HUES48 (cell line): ENCODE data around the gene GORASP1.

Source experiments
- H3K27ac ChIP-seq: one replicate; pipeline ENCODE4 v1.7.0; 2013; ENCODE audit warnings: low read depth, low read length, inconsistent platforms
- H3K27me3 ChIP-seq: 2 replicates; pipeline ENCODE4 v1.6.1; 2013; ENCODE audit warnings: mild to moderate bottlenecking, low read length; ENCODE audit not compliant: control insufficient read depth, insufficient read depth
- H3K36me3 ChIP-seq: 2 replicates; pipeline ENCODE4 v1.6.1; 2013; ENCODE audit warnings: low read length; ENCODE audit not compliant: control insufficient read depth, insufficient read depth
- H3K4me1 ChIP-seq: 2 replicates; pipeline ENCODE4 v1.6.1; 2013; ENCODE audit warnings: mild to moderate bottlenecking, low read length; ENCODE audit not compliant: control insufficient read depth, insufficient read depth
- H3K4me3 ChIP-seq: 2 replicates; pipeline ENCODE4 v1.5.1; 2013; ENCODE audit warnings: mild to moderate bottlenecking, low read depth, low read length
- H3K9ac ChIP-seq: 2 replicates; pipeline ENCODE4 v1.6.1; 2013; ENCODE audit warnings: mild to moderate bottlenecking, low read depth, low read length, moderate library complexity
- H3K9me3 ChIP-seq: 2 replicates; pipeline ENCODE4 v1.6.1; 2013; ENCODE audit warnings: low read length; ENCODE audit not compliant: control insufficient read depth, insufficient read depth

The GORASP1 gene

DNA sequence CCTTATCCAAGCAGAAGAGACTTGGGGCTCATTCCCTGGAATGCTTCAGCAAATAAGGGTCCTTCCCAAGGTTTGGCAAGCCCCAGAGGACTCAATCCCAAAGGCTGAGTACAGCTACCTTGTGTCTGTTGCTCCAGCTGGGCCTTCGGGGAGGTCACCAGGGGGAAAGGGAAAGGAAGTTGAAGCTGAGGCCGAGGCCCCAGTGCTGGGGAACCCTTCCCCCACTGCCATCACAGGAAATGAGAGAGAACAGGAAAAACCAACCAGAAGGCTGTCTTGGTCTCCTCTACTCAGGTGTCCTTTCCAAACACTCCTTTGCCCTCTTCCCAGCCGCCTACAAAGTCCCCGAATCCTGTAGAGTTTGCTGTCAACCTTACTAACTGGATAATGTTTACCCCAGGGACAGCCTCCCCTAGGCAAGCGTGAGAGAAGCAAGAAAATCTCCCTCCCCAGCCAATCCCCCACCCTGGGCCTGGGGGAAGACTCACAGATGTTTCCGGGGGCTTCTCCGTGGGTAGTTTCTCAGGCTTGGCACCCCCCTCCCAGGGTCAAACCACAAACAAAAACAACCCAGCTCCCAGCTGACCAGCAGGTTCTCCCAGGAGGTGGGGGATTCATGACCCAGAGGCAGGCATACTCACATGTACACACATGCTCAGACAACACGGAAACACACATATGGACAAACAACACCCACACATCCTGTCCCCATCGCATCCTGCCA, 40.4 kb upstream of the GORASP1 start:
- peaks cover 59% of the 10 kb centered on the region for H3K4me1 ChIP-seq
- peak overlapping the region; percentile 70 for H3K27ac ChIP-seq
- H3K36me3 ChIP-seq, result peaks cover 34% of the 10 kb centered on the region
- no peak overlapping the region for H3K4me3 ChIP-seq
- 0 out of 2 replicates have a peak, but pooled peaks cover 5% of the 10 kb centered on the region for H3K27me3 ChIP-seq
- H3K9me3 ChIP-seq, result no peaks in the 10 kb centered on the region
- H3K9ac ChIP-seq, result no peak overlapping the region

DNA sequence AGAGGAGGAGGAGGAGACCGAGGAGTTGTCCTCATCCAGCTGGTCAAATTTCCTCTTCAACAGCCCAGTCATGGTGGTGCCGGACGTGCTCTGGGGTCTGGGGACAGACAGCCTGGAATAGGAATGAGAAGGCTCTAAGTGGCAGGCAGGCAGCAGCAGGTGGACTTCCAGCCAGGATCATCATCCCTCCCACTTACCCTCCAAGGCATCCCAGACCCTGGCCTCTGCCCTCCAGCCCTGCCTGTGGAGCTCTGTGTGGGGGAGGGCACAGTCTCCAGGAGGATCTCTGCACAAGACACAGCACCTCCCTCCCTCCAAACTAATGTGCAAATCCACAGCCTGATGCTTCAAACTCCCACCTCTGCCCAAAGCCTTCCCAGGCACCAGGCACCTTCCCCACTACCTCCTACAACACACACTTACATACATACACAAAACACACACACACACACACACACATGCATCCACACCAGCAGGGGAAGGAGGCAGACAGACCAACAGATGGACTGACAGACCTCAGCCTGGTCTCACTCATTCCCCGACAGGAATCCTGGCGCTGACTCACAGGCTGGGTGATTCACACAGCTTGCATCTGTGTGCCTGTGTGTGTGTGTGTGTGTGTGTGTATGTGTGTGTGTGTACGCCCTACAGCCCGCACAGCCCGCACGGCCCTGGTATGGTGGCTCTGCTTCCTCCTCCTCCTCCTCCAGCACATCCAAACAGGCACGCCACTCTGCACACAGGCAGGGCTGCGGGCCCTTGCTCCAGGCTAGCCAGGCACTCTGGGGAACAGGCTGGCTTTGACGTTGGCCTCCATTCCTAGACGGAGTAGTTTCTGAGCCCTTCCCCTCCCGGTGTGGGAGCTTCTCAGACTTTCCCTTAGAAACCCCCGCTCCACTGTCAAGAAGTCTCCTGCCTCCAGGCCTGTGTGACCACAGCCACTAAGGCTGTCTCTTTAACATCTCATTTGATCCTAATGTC, 39.5 kb upstream of the GORASP1 start:
- H3K9me3 ChIP-seq, result no peaks in the 10 kb centered on the region
- no peak overlapping the region for H3K4me3 ChIP-seq
- no peak overlapping the region for H3K9ac ChIP-seq
- H3K36me3 ChIP-seq, result peaks cover 44% of the 10 kb centered on the region
- H3K27me3 ChIP-seq, result no peaks in the 10 kb centered on the region
- H3K4me1 ChIP-seq, result peaks cover 53% of the 10 kb centered on the region
- H3K27ac ChIP-seq, result peak overlapping the region; percentile 70

DNA sequence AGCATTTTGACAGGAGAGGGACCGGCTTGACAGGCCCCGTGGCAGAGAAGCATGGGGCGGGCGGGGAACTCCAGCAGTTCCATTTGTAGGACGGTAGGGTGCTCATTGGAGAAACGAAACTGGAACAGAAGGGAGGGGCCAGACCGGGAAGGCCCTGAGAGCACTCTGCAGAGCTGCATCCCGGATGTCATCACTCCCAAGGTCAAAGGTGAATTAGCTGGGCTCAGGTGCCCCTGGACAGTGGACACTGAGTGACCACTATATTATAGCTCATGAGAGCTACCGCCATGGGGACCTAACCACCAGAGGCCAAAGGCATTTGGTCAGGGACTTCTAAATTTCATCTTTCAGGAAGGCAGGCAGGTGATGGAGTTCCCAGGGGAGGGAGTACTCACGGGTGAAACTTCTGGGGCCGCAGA, 38.7 kb upstream of the GORASP1 start:
- H3K4me1 ChIP-seq, result peaks cover 45% of the 10 kb centered on the region
- H3K36me3 ChIP-seq, result peaks cover 51% of the 10 kb centered on the region
- H3K27ac ChIP-seq, result peak overlapping the region; percentile 7
- no peak overlapping the region for H3K4me3 ChIP-seq
- no peaks in the 10 kb centered on the region for H3K9me3 ChIP-seq
- H3K27me3 ChIP-seq, result no peaks in the 10 kb centered on the region
- H3K9ac ChIP-seq, result no peak overlapping the region

DNA sequence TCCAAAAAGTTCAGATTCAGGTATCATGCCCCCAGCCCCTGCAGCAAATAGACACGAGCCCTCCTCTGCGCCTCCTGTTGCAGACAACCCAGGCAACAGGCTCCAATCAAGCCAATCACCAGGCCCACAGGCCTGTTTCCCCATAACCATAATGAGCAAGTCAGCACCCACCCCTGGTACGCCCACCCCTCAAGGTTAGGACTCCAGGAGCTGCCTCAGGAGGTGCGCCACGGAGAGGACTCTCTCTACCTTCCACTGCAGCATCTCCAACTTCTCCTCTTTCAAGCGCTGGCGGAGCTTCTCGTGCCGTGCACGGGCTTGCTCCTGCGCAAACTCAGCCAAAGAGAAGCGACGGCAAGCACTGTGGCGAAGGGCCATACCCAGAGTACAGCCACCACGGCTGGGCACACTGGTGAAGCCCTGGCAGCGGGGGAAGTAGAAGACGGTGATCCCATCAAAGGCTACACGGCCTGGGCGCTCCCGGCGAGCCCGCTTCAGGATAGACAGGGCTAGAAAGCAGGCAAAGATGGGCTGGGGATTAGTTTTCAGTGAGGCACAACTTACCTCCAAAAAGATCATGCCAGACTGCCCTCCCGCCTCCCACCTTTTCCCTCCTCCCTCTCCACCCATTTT, 37.4 kb upstream of the GORASP1 start:
- H3K4me3 ChIP-seq, result no peak overlapping the region
- H3K36me3 ChIP-seq, result peaks cover 56% of the 10 kb centered on the region
- H3K9ac ChIP-seq, result no peak overlapping the region
- H3K27me3 ChIP-seq, result no peaks in the 10 kb centered on the region
- no peak overlapping the region for H3K27ac ChIP-seq
- peaks cover 33% of the 10 kb centered on the region for H3K4me1 ChIP-seq
- no peaks in the 10 kb centered on the region for H3K9me3 ChIP-seq

DNA sequence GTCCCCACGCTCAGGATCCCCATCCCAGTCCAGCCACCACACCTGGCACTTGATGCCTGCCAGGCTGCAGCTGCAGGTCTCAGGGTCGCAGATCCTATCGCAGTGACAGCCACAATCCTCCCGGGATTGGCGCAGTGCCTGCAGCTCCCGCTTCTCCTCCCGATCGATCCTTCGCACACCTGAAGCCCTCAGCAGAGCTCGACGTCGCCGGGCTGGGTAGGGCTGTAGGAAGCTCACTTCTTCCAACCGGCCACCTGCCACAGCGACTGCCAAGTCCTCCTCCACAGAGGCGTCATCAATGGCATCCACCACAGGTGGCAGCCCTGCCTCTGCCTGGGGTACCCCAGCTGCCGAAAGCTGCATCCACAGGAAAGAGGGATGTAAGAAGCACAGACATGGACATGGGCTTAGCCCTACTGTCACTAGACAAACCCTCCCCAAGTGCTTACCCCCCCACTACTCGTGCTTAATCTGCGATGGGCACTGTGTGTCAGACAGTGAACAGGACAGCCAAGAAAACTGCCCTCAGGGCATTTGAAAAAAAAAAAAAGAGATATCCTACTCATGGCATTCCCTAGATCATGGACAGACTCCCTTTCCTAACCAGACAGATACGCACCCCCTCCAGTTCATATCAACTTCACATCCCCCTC, 36.8 kb upstream of the GORASP1 start:
- Histone ChIP-seq H3K27me3 (no peaks in the 10 kb centered on the region), H3K4me1 (peaks cover 26% of the 10 kb centered on the region), H3K9me3 (no peaks in the 10 kb centered on the region), H3K27ac (no peak overlapping the region), H3K4me3 (no peak overlapping the region), H3K36me3 (peaks cover 56% of the 10 kb centered on the region), H3K9ac (no peak overlapping the region)

DNA sequence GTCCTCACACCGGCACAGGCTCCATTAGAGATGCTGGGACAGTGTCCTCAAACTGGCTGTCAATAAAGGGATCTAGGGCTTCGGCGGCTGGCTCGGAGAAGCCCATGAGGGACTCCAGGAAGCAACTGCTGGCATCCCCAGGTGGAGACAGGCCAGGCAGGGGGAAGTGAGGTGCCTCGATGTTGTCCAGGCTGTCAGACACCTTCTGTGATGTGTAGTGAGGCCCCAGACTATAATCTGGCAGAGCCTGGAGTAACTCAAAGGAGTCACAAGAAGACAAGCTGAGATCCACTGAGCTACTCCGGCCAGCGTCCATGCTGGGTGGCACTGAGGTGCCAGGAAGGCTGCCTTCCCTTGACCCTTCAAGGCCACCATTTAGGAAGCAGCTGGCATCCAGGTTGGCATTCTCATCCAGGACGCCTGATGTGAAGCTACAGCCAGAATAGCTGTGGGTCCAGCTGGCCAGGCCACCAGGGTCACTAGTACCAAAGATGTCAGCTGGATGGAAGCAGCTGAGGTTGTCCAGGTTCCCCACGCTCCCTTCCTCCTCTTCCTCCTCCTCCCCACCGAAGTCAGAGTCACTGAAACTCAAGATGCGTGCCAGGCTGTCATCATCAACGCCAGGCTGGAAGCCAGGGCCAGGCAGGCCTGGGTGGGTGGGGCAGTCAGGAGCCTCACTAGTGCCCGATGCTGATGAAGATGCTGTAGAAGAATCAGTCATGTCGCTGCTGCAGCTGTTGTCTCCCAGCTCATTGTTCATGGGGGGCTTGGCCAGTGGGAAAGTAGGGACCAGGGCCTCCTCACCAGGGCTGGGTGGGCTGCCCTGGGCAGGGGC, 35.8 kb upstream of the GORASP1 start:
- no peaks in the 10 kb centered on the region for H3K9me3 ChIP-seq
- no peak overlapping the region for H3K4me3 ChIP-seq
- H3K36me3 ChIP-seq, result peaks cover 56% of the 10 kb centered on the region
- H3K27ac ChIP-seq, result no peak overlapping the region
- no peaks in the 10 kb centered on the region for H3K27me3 ChIP-seq
- no peak overlapping the region for H3K9ac ChIP-seq
- peaks cover 17% of the 10 kb centered on the region for H3K4me1 ChIP-seq

DNA sequence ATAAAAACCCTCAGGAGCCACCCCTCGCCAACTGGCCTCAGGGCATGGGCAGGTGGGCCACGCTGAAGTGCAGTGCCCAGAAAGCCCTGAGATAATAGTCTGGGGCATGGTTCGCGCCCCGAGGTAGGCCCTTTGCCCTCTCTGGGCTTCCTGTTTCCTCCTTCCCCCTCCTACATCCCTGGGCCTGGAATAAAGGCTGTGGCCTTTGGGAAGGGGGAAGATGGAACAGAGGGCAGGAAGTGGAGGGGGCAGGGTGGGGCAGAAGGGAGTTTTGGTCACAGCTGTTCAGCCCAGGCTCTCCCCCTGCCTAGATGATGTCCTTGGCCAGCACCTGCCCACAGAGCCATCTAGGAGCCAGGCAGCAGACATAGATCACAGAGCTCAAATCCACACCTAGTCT, 34.6 kb upstream of the GORASP1 start:
- H3K4me3 ChIP-seq, result no peak overlapping the region
- H3K27ac ChIP-seq, result no peak overlapping the region
- H3K9me3 ChIP-seq, result no peaks in the 10 kb centered on the region
- H3K9ac ChIP-seq, result no peak overlapping the region
- peaks cover 56% of the 10 kb centered on the region for H3K36me3 ChIP-seq
- peaks cover 5% of the 10 kb centered on the region for H3K4me1 ChIP-seq
- no peaks in the 10 kb centered on the region for H3K27me3 ChIP-seq

DNA sequence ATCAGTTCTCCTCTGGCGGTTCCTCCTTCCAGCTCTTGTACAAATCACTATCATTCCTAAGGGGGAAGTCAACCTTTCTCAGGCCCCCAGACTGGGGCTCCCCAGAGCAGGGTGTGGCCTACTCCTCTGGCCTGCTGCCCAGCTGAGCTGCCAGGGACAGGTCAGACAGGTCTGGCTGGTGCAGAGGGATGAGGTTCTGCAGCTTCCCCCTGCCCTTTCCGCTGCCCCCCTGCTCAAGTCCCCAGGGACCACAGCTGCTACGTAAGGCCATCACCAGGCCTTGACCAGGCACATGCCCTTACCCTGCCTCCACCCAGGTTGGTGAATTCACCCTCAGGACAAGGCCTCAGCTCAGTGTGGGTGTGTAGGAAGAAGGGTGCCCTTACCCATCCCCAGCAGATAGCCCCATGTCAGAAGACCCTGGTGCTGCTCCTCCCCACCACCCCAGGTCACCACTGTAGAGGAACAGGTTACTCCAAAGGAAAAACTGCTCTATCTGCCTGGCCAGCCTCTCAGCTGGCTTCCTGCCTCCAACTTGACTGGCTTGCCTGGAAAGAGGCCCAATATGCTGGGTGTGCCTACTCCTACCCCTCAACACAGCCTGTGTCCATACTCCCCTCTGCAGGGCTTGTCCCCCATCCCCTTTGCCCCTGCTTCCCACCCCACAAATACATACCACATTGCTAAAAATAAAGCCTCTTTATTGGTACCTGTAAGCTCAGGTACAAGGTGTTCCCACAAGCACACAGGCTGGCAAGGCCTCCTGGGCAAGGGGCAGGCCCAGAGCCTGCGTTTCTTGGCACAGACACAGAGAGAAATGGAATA, 34.0 kb upstream of the GORASP1 start:
- H3K36me3 ChIP-seq, result peaks cover 55% of the 10 kb centered on the region
- H3K27ac ChIP-seq, result no peak overlapping the region
- no peaks in the 10 kb centered on the region for H3K4me1 ChIP-seq
- H3K9me3 ChIP-seq, result no peaks in the 10 kb centered on the region
- no peak overlapping the region for H3K9ac ChIP-seq
- no peaks in the 10 kb centered on the region for H3K27me3 ChIP-seq
- no peak overlapping the region for H3K4me3 ChIP-seq

DNA sequence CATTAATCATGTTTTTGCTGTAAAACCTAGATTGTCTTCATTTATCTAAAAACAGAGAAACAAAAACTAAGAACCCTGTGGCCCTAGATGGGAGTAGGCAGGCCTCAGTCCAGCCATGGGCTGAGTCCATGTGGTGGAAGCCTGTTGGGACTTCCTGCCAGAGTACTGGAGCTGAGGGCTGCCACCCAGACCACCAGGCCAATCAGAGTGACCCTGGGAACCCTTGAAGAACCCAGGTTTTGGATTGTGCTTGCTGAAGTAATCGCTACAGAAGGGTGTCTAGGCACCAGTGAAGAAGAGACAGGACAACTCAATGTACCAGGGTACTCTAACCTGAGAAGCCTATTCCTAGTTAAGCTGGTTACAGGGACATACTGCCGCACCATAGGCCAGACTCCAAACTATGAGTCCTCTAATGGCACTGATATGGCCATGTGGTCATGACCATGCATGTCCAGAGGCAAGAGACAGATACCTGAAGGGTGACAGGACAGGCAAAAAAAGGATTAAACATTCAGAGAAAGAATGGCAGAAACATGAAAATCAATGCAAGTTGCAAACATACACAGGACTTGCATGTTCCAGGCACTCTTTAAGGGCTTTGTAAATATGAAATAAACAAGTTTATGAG, 33.0 kb upstream of the GORASP1 start:
- Histone ChIP-seq H3K27me3 (no peaks in the 10 kb centered on the region), H3K9ac (no peak overlapping the region), H3K27ac (no peak overlapping the region), H3K4me1 (no peaks in the 10 kb centered on the region), H3K9me3 (no peaks in the 10 kb centered on the region), H3K4me3 (no peak overlapping the region), H3K36me3 (peaks cover 46% of the 10 kb centered on the region)
